GM23338 (cell line): Measurements from ENCODE around the gene MAMLD1. TPM values are rescaled to one million over a fixed set of nuclear protein-coding genes. Genes with fewer than 3 reads are reported as not detected.

Experiments
- ATAC-seq: fragments of 200-7000 bp; cut with Tn5 transposase; 3 replicates; pipeline ENCODE4 v1.9.1; 2020
- DNase-seq: peaks from one replicate; pipeline ENCODE4 v3.0.0-alpha.2; 2015; ENCODE audit warnings: low spot score
- H2AFZ ChIP-seq: fragments of 200-600 bp; sonication (generic); 2 replicates; pipeline ENCODE4 v1.8.0; 2016; ENCODE audit warnings: antibody characterized with exemption, mild to moderate bottlenecking, moderate library complexity
- H3F3A ChIP-seq: fragments of 200-600 bp; sonication (generic); replicated peaks from 2 replicates; pipeline ENCODE4 v1.8.0; 2017; ENCODE audit warnings: antibody characterized with exemption, mixed run types, low read depth
- H3K27ac ChIP-seq: fragments of 200-600 bp; sonication (generic); 2 replicates; pipeline ENCODE4 v1.6.1; 2016; ENCODE audit warnings: low read depth
- H3K27me3 ChIP-seq: fragments of 200-600 bp; sonication (generic); 2 replicates; pipeline ENCODE4 v1.8.0; 2016; ENCODE audit warnings: mild to moderate bottlenecking, mixed run types, moderate library complexity; ENCODE audit not compliant: insufficient read depth
- H3K36me3 ChIP-seq: fragments of 200-600 bp; sonication (generic); 2 replicates; pipeline ENCODE4 v1.8.0; 2016; ENCODE audit warnings: mild to moderate bottlenecking; ENCODE audit not compliant: insufficient read depth
- H3K4me1 ChIP-seq: fragments of 200-600 bp; sonication (generic); 2 replicates; pipeline ENCODE4 v1.8.0; 2016; ENCODE audit warnings: mild to moderate bottlenecking, moderate library complexity; ENCODE audit not compliant: insufficient read depth
- H3K4me2 ChIP-seq: fragments of 200-600 bp; sonication (generic); 2 replicates; pipeline ENCODE4 v1.7.1; 2017; ENCODE audit warnings: mixed run types
- H3K4me3 ChIP-seq: fragments of 200-600 bp; sonication (generic); 2 replicates; pipeline ENCODE4 v1.6.1; 2016; ENCODE audit warnings: mixed run types
- H3K79me2 ChIP-seq: fragments of 200-600 bp; sonication (generic); replicated peaks from 2 replicates; pipeline ENCODE4 v1.8.0; 2017; ENCODE audit warnings: mild to moderate bottlenecking; ENCODE audit not compliant: insufficient read depth
- H3K9me2 ChIP-seq: fragments of 200-600 bp; sonication (generic); 2 replicates; pipeline ENCODE4 v1.8.0; 2017; ENCODE audit not compliant: insufficient read depth
- H4K20me1 ChIP-seq: fragments of 200-600 bp; sonication (generic); replicated peaks from 2 replicates; pipeline ENCODE4 v1.8.0; 2017; ENCODE audit warnings: mild to moderate bottlenecking; ENCODE audit not compliant: insufficient read depth
- H3K27ac Mint-ChIP-seq: 2 replicates; pipeline ENCODE4 v1.8.0; 2020; ENCODE audit warnings: inconsistent platforms, mild to moderate bottlenecking, moderate library complexity, mixed read lengths
- H3K27me3 Mint-ChIP-seq: 3 replicates; pipeline ENCODE4 v1.8.0; 2022; ENCODE audit warnings: low read depth, mild to moderate bottlenecking, moderate library complexity, mixed read lengths, inconsistent platforms; ENCODE audit not compliant: insufficient read depth, poor library complexity
- H3K36me3 Mint-ChIP-seq: 3 replicates; pipeline ENCODE4 v1.8.0; 2021; ENCODE audit warnings: low read depth, mild to moderate bottlenecking, inconsistent platforms, moderate library complexity, mixed read lengths
- H3K4me1 Mint-ChIP-seq: 3 replicates; pipeline ENCODE4 v1.8.0; 2020; ENCODE audit warnings: mild to moderate bottlenecking, inconsistent platforms, mixed read lengths
- H3K4me3 Mint-ChIP-seq: 3 replicates; pipeline ENCODE4 v1.8.0; 2021; ENCODE audit warnings: moderate library complexity, mild to moderate bottlenecking, inconsistent platforms, mixed read lengths
- H3K9me3 Mint-ChIP-seq: 3 replicates; pipeline ENCODE4 v1.8.0; 2020; ENCODE audit warnings: moderate library complexity, mild to moderate bottlenecking, inconsistent platforms, mixed read lengths
- CREB1 ChIP-seq: fragments of 250-450 bp; sonication (Bioruptor Pico); IDR thresholded peaks from 2 replicates; pipeline ENCODE4 v1.5.0; 2020; ENCODE audit warnings: low read depth, mild to moderate bottlenecking, moderate library complexity
- EZH2 ChIP-seq: fragments of 200-600 bp; sonication (generic); IDR thresholded peaks from one replicate; pipeline ENCODE4 v1.8.0; 2017; ENCODE audit warnings: antibody characterized with exemption, mild to moderate bottlenecking, low read depth; ENCODE audit not compliant: unreplicated experiment
- EZH2phosphoT487 ChIP-seq: fragments of 200-600 bp; sonication (generic); IDR thresholded peaks from one replicate; pipeline ENCODE4 v1.8.1; 2018; ENCODE audit warnings: antibody characterized with exemption; ENCODE audit not compliant: unreplicated experiment
- JUNB ChIP-seq: IDR thresholded peaks from one replicate; pipeline ENCODE4 v1.6.1; 2016; ENCODE audit warnings: antibody characterized with exemption; ENCODE audit not compliant: unreplicated experiment
- NANOG ChIP-seq: IDR thresholded peaks from 2 replicates; pipeline ENCODE4 v1.6.1; 2016; ENCODE audit warnings: antibody characterized with exemption, borderline replicate concordance
- POLR2AphosphoS5 ChIP-seq: IDR thresholded peaks from 2 replicates; pipeline ENCODE4 v1.6.1; 2016; ENCODE audit warnings: antibody characterized with exemption, low read depth
- STAT1 ChIP-seq: IDR thresholded peaks from one replicate; pipeline ENCODE4 v1.6.1; 2016; ENCODE audit warnings: antibody characterized with exemption; ENCODE audit not compliant: unreplicated experiment
- ZNF114 ChIP-seq: fragments of 250-450 bp; sonication (Bioruptor Pico); IDR thresholded peaks from 2 replicates; pipeline ENCODE4 v1.5.0; 2020; ENCODE audit warnings: mild to moderate bottlenecking, moderate library complexity
- ZNF331 ChIP-seq: fragments of 250-450 bp; sonication (Bioruptor Pico); IDR thresholded peaks from 2 replicates; pipeline ENCODE4 v1.5.0; 2020; ENCODE audit warnings: low read depth, mild to moderate bottlenecking, moderate library complexity
- polyA plus RNA-seq: library from polyadenylated mRNA; unstranded; fragments of >200 nt; fragmentation: Nextera tagmentation; extraction: Ambion mirVana; gene quantifications from 2 replicates; pipeline ENCODE4 v1.2.1, GENCODE V29; 2016
- total RNA-seq: library from RNA; depleted of rRNA; stranded (reverse); fragments of >200 nt; shearing (Covaris generic); gene quantifications from 2 replicates; pipeline ENCODE4 v1.2.3, GENCODE V29; 2014
- TF ChIP-seq, protein P1 (sequence below), 2 experiments: fragments of 200-600 bp in 1 of 2; sonication (generic) in 1 of 2; conservative IDR thresholded peaks; 2 replicates each; pipeline versions ENCODE4 v1.5.1 to v1.6.1; 2016 to 2017; ENCODE audit warnings: antibody characterized with exemption in 2 of 2, low read depth in 2 of 2, mild to moderate bottlenecking in 2 of 2, moderate library complexity in 1 of 2
- TF ChIP-seq, protein P2 (sequence below): IDR thresholded peaks from one replicate; pipeline ENCODE4 v1.6.1; 2018; ENCODE audit warnings: antibody characterized with exemption; ENCODE audit not compliant: unreplicated experiment
- TF ChIP-seq, protein P3 (sequence below): IDR thresholded peaks from 2 replicates; pipeline ENCODE4 v1.6.1; 2016; ENCODE audit warnings: antibody characterized with exemption

The MAMLD1 gene
- total and polyA plus RNA-seq, 2 experiments from 2014 or later = 0.13 to 0.21 TPM

DNA sequence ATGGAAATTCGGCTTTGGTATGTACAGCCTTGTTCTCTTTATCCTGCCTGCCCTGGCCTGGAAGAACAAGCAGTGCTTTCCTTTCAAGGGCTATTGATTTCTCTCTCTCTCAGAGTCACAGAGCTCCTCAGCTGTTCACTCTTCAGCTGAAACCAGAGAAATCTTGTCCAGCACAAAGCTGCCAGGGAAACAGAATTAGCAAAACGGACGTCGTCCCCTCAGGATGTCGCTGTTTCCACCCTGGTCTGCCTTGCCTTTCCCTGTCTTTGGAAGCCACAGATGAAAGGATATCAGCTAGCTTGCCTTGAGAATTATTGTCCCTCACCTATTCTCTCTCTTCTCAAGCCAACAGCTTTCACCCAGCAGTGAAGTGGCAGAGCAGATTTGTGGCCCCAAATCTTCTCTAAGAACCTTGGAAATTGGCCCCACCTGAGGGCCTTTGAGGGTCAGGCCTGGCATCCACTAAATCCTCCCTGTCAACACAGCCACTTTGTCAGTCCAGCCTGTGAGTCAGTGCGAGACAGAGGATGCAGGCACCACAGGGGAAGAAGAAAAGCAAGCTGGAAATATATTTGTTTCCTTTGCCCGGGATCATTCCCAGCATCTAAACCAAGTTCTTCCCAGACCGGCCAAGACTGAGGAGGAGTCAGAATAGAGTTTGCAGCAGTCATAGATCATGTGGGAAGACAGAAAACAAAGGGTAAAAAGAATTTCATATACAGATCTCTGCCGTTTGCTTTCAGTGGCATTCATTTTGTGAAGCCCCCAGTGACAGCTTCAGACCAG, 141.5 kb downstream of the MAMLD1 start:
- Histone ChIP-seq H3K4me3 (no peak overlapping the region), H2AFZ (no peak overlapping the region), H3K4me2 (no peak overlapping the region), H3F3A (no peaks in the 10 kb centered on the region), H3K27me3 (no peaks in the 10 kb centered on the region), H3K9me2 (no peaks in the 10 kb centered on the region), H3K27ac (no peak overlapping the region), H3K4me1 (peaks cover 10% of the 10 kb centered on the region; the same call in 1 of the 2 replicates), H4K20me1 (no peaks in the 10 kb centered on the region), H3K36me3 (no peaks in the 10 kb centered on the region), H3K79me2 (no peaks in the 10 kb centered on the region)
- no peaks in the 10 kb centered on the region for H3K9me3 Mint-ChIP-seq
- no peak overlapping the region for H3K27ac Mint-ChIP-seq
- TF ChIP-seq, protein P1, sequence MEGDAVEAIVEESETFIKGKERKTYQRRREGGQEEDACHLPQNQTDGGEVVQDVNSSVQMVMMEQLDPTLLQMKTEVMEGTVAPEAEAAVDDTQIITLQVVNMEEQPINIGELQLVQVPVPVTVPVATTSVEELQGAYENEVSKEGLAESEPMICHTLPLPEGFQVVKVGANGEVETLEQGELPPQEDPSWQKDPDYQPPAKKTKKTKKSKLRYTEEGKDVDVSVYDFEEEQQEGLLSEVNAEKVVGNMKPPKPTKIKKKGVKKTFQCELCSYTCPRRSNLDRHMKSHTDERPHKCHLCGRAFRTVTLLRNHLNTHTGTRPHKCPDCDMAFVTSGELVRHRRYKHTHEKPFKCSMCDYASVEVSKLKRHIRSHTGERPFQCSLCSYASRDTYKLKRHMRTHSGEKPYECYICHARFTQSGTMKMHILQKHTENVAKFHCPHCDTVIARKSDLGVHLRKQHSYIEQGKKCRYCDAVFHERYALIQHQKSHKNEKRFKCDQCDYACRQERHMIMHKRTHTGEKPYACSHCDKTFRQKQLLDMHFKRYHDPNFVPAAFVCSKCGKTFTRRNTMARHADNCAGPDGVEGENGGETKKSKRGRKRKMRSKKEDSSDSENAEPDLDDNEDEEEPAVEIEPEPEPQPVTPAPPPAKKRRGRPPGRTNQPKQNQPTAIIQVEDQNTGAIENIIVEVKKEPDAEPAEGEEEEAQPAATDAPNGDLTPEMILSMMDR (conservative IDR thresholded peaks at IDR 0.05; ENCODE audit: low read depth in 2 of 2) = peak in 1 of 2 experiments; percentile 17; a peak in 2 of 4 replicates
- no peak for TF ChIP-seq JUNB
- no peaks in the 10 kb centered on the region for H3K27me3 Mint-ChIP-seq
- DNase-seq = no peak
- H3K4me1 Mint-ChIP-seq = peaks cover 40% of the 10 kb centered on the region
- H3K4me3 Mint-ChIP-seq = no peak overlapping the region
- no peaks in the 10 kb centered on the region for H3K36me3 Mint-ChIP-seq
- ATAC-seq = no peak

DNA sequence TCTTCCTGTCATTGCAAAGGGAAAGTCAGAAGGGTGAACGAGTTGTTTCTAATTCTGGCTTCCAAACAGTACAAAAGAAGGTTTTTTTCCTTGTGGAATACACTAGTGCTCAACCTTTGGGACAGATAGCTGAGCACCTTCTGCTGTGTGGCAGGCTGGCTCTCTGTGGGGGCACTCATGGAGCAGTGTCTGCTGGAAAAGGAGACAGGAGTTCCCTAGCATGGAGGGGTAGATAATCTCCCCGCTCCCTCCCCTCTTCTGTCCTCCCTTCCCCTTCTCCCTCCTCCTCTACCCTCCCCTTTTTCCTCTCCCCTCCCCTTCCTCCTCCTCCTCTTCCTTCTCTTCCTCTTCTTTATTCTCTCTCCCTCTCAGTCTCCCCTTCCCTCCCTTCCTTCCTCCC, 142.9 kb downstream of the MAMLD1 start:
- Histone ChIP-seq H4K20me1 (no peaks in the 10 kb centered on the region), H3F3A (no peaks in the 10 kb centered on the region), H3K4me2 (peak overlapping the region; percentile 75), H3K4me3 (peak overlapping the region; percentile 42), H3K27me3 (no peaks in the 10 kb centered on the region), H3K36me3 (no peaks in the 10 kb centered on the region), H3K79me2 (no peaks in the 10 kb centered on the region), H3K9me2 (no peaks in the 10 kb centered on the region), H3K27ac (peak overlapping the region; percentile 97), H3K4me1 (peaks cover 10% of the 10 kb centered on the region; the same call in 1 of the 2 replicates), H2AFZ (no peak overlapping the region)
- DNase-seq (no peak), ATAC-seq (no peak)
- Mint-ChIP-seq H3K36me3 (no peaks in the 10 kb centered on the region), H3K9me3 (no peaks in the 10 kb centered on the region), H3K27me3 (peaks cover 2% of the 10 kb centered on the region), H3K4me3 (peak overlapping the region; percentile 56; the same call in 2 of the 3 replicates), H3K27ac (peak overlapping the region; percentile 89), H3K4me1 (peaks cover 40% of the 10 kb centered on the region)
- TF ChIP-seq EZH2phosphoT487 (no peak), POLR2AphosphoS5 (no peak), ZNF114 (CRISPR knock-in tag) (no peak), CREB1 (no peak), STAT1 (no peak), ZNF331 (no peak), NANOG (no peak), EZH2 (no peak), JUNB (no peak)
- TF ChIP-seq, protein P2, sequence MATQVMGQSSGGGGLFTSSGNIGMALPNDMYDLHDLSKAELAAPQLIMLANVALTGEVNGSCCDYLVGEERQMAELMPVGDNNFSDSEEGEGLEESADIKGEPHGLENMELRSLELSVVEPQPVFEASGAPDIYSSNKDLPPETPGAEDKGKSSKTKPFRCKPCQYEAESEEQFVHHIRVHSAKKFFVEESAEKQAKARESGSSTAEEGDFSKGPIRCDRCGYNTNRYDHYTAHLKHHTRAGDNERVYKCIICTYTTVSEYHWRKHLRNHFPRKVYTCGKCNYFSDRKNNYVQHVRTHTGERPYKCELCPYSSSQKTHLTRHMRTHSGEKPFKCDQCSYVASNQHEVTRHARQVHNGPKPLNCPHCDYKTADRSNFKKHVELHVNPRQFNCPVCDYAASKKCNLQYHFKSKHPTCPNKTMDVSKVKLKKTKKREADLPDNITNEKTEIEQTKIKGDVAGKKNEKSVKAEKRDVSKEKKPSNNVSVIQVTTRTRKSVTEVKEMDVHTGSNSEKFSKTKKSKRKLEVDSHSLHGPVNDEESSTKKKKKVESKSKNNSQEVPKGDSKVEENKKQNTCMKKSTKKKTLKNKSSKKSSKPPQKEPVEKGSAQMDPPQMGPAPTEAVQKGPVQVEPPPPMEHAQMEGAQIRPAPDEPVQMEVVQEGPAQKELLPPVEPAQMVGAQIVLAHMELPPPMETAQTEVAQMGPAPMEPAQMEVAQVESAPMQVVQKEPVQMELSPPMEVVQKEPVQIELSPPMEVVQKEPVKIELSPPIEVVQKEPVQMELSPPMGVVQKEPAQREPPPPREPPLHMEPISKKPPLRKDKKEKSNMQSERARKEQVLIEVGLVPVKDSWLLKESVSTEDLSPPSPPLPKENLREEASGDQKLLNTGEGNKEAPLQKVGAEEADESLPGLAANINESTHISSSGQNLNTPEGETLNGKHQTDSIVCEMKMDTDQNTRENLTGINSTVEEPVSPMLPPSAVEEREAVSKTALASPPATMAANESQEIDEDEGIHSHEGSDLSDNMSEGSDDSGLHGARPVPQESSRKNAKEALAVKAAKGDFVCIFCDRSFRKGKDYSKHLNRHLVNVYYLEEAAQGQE = no peak
- TF ChIP-seq, protein P1 (conservative IDR thresholded peaks at IDR 0.05; ENCODE audit: low read depth in 2 of 2) = no peak
- TF ChIP-seq, protein P3, sequence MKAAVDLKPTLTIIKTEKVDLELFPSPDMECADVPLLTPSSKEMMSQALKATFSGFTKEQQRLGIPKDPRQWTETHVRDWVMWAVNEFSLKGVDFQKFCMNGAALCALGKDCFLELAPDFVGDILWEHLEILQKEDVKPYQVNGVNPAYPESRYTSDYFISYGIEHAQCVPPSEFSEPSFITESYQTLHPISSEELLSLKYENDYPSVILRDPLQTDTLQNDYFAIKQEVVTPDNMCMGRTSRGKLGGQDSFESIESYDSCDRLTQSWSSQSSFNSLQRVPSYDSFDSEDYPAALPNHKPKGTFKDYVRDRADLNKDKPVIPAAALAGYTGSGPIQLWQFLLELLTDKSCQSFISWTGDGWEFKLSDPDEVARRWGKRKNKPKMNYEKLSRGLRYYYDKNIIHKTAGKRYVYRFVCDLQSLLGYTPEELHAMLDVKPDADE = no peak
